ENCODE results near the gene ARID1B. TPM values are rescaled to one million over a fixed set of nuclear protein-coding genes. Genes with fewer than 3 reads are reported as not detected.

Gene ARID1B
- 43.4 TPM for total RNA-seq
- long read RNA-seq, full-length matches to known transcripts: 19 of 46 reads
- long read RNA-seq, partial matches to known transcripts: 25 of 46 reads
- long read RNA-seq, other reads (novel, unspliced or antisense): 2 of 46 reads

- H3K27ac ChIP-seq (replicated peaks): peak within 1 kb of the TSS; percentile 98
- intact Hi-C loops (cut with micrococcal nuclease): loop anchor here (2.0 to 10.0 kb wide), 2 partner anchors 90 to 212 kb away; no protein-coding TSS in a partner anchor
These were observed at the start of gene ARID1B for GRCh38 chr6:156776840-156777576. Gene ARID1B, plus strand, starts transcription at chr6:156777378. Its CDS starts 303 bp downstream, at chr6:156777681.

GRCh38 chr6:156727715-156728385, 49.3 kb upstream of the ARID1B start:
- H3K27ac ChIP-seq (replicated peaks): no peak overlapping the region
- intact Hi-C loops (cut with micrococcal nuclease): no loop called here
- no peaks in the 10 kb centered on the region for H3K9me3 ChIP-seq (replicated peaks)
- no peaks in the 10 kb centered on the region for H3K4me1 ChIP-seq
- no peaks in the 10 kb centered on the region for H3K36me3 ChIP-seq
- H3K27me3 ChIP-seq (ENCODE audit: low read depth): no peaks in the 10 kb centered on the region
- H3K4me3 ChIP-seq: no peak overlapping the region
- no peak for TF ChIP-seq CTCF (IDR thresholded peaks at IDR 0.05; ENCODE audit: borderline replicate concordance)
- no peak for DNase-seq

More at GRCh38 chr6:156776840-156777576, at the start of gene ARID1B:
- no peaks in the 10 kb centered on the region for H3K27me3 ChIP-seq (ENCODE audit: low read depth)
- TF ChIP-seq CTCF (IDR thresholded peaks at IDR 0.05; ENCODE audit: borderline replicate concordance): no peak
- peaks cover 38% of the 10 kb centered on the region for H3K4me1 ChIP-seq
- H3K36me3 ChIP-seq: no peaks in the 10 kb centered on the region
- peak; percentile 85 for DNase-seq
- peak within 1 kb of the TSS; percentile 83 for H3K4me3 ChIP-seq
- no peaks in the 10 kb centered on the region for H3K9me3 ChIP-seq (replicated peaks)

GRCh38 chr6:156729248-156729647, 47.9 kb upstream of the ARID1B start:
- Histone ChIP-seq H3K4me1 (no peaks in the 10 kb centered on the region), H3K27ac (replicated peaks) (no peak overlapping the region), H3K9me3 (replicated peaks) (no peaks in the 10 kb centered on the region), H3K4me3 (no peak overlapping the region), H3K27me3 (ENCODE audit: low read depth) (no peaks in the 10 kb centered on the region), H3K36me3 (no peaks in the 10 kb centered on the region)
- intact Hi-C loops (cut with micrococcal nuclease): no loop called here
- no peak for TF ChIP-seq CTCF (IDR thresholded peaks at IDR 0.05; ENCODE audit: borderline replicate concordance)
- no peak for DNase-seq

- H3K27ac ChIP-seq (replicated peaks): no peak overlapping the region
- H3K27me3 ChIP-seq (ENCODE audit: low read depth): no peaks in the 10 kb centered on the region
- intact Hi-C loops (cut with micrococcal nuclease): no loop called here
- H3K9me3 ChIP-seq (replicated peaks): no peaks in the 10 kb centered on the region
- H3K36me3 ChIP-seq: no peaks in the 10 kb centered on the region
- no peak for DNase-seq
- TF ChIP-seq CTCF (IDR thresholded peaks at IDR 0.05; ENCODE audit: borderline replicate concordance): no peak
- H3K4me1 ChIP-seq: no peaks in the 10 kb centered on the region
- H3K4me3 ChIP-seq: no peak overlapping the region
These were observed 45.8 kb upstream of the ARID1B start for GRCh38 chr6:156731396-156731795.

GRCh38 chr6:156735751-156736150, 41.4 kb upstream of the ARID1B start:
- peaks cover 11% of the 10 kb centered on the region for H3K9me3 ChIP-seq (replicated peaks)
- no peaks in the 10 kb centered on the region for H3K36me3 ChIP-seq
- TF ChIP-seq CTCF (IDR thresholded peaks at IDR 0.05; ENCODE audit: borderline replicate concordance): no peak
- no peak overlapping the region for H3K27ac ChIP-seq (replicated peaks)
- H3K4me1 ChIP-seq: no peaks in the 10 kb centered on the region
- H3K27me3 ChIP-seq (ENCODE audit: low read depth): no peaks in the 10 kb centered on the region
- intact Hi-C loops (cut with micrococcal nuclease): no loop called here
- H3K4me3 ChIP-seq: no peak overlapping the region
- DNase-seq: no peak
